ENCODE results near the gene ASF1B.
A peak's percentile ranks its signal among the peaks of the same experiment; 100 is the strongest.

ASF1B gene

DNA sequence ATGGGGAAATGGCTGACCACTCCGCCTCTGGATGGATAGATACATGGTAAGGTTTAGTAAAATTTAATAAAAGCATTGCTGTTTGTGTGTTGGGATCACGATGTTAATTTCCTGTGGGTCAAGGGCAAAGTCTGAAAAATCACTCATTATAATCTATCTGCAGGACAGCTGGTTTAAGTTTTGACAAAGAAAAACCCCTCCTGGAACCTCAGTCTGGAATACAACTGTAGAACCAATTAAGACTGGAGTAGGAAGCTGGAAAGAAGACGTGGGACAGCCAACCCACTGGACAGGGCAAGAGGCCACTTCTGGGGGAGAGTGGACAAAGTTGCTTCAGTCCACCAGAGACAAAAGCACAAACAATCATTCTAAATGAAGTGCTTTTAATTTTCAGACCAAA is 17.2 kb downstream of the ASF1B start:
- Histone ChIP-seq H3K9me2 (replicated peaks; ENCODE audit: control insufficient read depth, low read length) (no peaks in the 10 kb centered on the region), H3K79me2 (ENCODE audit: control insufficient read depth, low read length) (peaks cover 26% of the 10 kb centered on the region), H3K4me3 (ENCODE audit: low read length) (no peak overlapping the region; the same call in 1 of the 2 replicates), H3K27ac (ENCODE audit: low read depth, low read length) (no peak overlapping the region), H3K27me3 (ENCODE audit: control insufficient read depth, low read length) (no peaks in the 10 kb centered on the region), H3K4me2 (ENCODE audit: low read length) (0 out of 2 replicates have a peak overlapping the region, but pooled peaks have one; percentile 85), H3K9me3 (ENCODE audit: control insufficient read depth, insufficient read depth, low read length) (no peaks in the 10 kb centered on the region), H3F3A (ENCODE audit: control insufficient read depth, insufficient read depth) (peaks cover 21% of the 10 kb centered on the region), H3K4me1 (ENCODE audit: control insufficient read depth, low read length) (peaks cover 36% of the 10 kb centered on the region), H4K20me1 (ENCODE audit: control insufficient read depth, insufficient read depth, low read depth, low read length) (peaks cover 6% of the 10 kb centered on the region; the same call in 1 of the 2 replicates), H3K36me3 (ENCODE audit: control insufficient read depth, low read length) (peaks cover 22% of the 10 kb centered on the region)
- TF ChIP-seq CTCF (IDR thresholded peaks at IDR 0.05; ENCODE audit: low read depth, low read length, poor library complexity, severe bottlenecking) (no peak), EZH2phosphoT487 (IDR thresholded peaks at IDR 0.05; ENCODE audit: borderline replicate concordance, low read length) (no peak)

GRCh38 chr19:14118165-14119051 is 18.0 kb downstream of the ASF1B start:
- Histone ChIP-seq H3K79me2 (ENCODE audit: control insufficient read depth, low read length) (peaks cover 33% of the 10 kb centered on the region), H3K36me3 (ENCODE audit: control insufficient read depth, low read length) (peaks cover 17% of the 10 kb centered on the region), H3K9me3 (ENCODE audit: control insufficient read depth, insufficient read depth, low read length) (no peaks in the 10 kb centered on the region), H3K4me3 (ENCODE audit: low read length) (peak overlapping the region; percentile 78), H3F3A (ENCODE audit: control insufficient read depth, insufficient read depth) (peaks cover 21% of the 10 kb centered on the region), H3K27me3 (ENCODE audit: control insufficient read depth, low read length) (no peaks in the 10 kb centered on the region), H3K4me2 (ENCODE audit: low read length) (peak overlapping the region; percentile 85), H3K27ac (ENCODE audit: low read depth, low read length) (no peak overlapping the region), H4K20me1 (ENCODE audit: control insufficient read depth, insufficient read depth, low read depth, low read length) (peaks cover 8% of the 10 kb centered on the region; the same call in 1 of the 2 replicates), H3K9me2 (replicated peaks; ENCODE audit: control insufficient read depth, low read length) (no peaks in the 10 kb centered on the region), H3K4me1 (ENCODE audit: control insufficient read depth, low read length) (peaks cover 36% of the 10 kb centered on the region)
- TF ChIP-seq CTCF (IDR thresholded peaks at IDR 0.05; ENCODE audit: low read depth, low read length, poor library complexity, severe bottlenecking) (no peak), EZH2phosphoT487 (IDR thresholded peaks at IDR 0.05; ENCODE audit: borderline replicate concordance, low read length) (no peak)

DNA sequence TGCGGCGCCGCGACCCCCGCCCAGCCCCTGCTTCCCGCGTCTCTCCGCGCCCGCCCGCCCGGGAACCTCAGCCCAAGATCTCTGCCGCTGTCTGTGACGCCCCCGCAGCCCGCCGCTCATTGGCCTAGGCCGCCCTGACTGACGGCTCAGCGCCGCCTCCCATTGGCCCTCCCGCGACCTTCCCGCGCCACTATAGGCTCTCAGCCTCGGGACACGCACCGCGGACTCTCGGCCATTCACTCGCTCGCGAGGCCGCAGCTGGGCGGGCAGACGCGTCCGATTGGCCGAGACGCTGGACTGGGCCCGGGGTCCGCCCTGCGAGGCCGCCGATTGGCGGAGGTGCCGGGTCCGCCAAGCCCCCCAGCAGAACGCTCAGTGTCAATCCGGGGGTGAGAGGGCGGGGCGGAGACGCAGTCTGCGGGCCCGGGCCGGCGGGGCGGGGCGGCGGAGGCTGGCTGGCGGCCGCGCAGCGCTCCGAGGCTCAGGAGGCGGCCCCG is 18.7 kb downstream of the ASF1B start, which contains the start of gene PRKACA:
TSS of gene PRKACA (minus strand) at position 95 of the 497 bp plus-strand sequence. CDS start 215 bp downstream, outside the sequence.
- Histone ChIP-seq H3K27me3 (ENCODE audit: control insufficient read depth, low read length) (no peaks in the 10 kb centered on the region), H3K4me1 (ENCODE audit: control insufficient read depth, low read length) (peaks cover 36% of the 10 kb centered on the region), H3K79me2 (ENCODE audit: control insufficient read depth, low read length) (peaks cover 36% of the 10 kb centered on the region), H3K4me2 (ENCODE audit: low read length) (peak within 1 kb of the TSS; percentile 85), H3K9me3 (ENCODE audit: control insufficient read depth, insufficient read depth, low read length) (no peaks in the 10 kb centered on the region), H3K36me3 (ENCODE audit: control insufficient read depth, low read length) (peaks cover 13% of the 10 kb centered on the region), H3K9me2 (replicated peaks; ENCODE audit: control insufficient read depth, low read length) (no peaks in the 10 kb centered on the region), H3K27ac (ENCODE audit: low read depth, low read length) (no peak within 1 kb of the TSS), H3K4me3 (ENCODE audit: low read length) (peak within 1 kb of the TSS; percentile 81), H4K20me1 (ENCODE audit: control insufficient read depth, insufficient read depth, low read depth, low read length) (peaks cover 8% of the 10 kb centered on the region; the same call in 1 of the 2 replicates), H3F3A (ENCODE audit: control insufficient read depth, insufficient read depth) (peaks cover 21% of the 10 kb centered on the region)
- TF ChIP-seq EZH2phosphoT487 (IDR thresholded peaks at IDR 0.05; ENCODE audit: borderline replicate concordance, low read length): no peak
- TF ChIP-seq CTCF (IDR thresholded peaks at IDR 0.05; ENCODE audit: low read depth, low read length, poor library complexity, severe bottlenecking): no peak

All from DOHH2 (cell line).